Activated T-cell treated with anti-CD3 and anti-CD28 coated beads, Interleukin-2, amount 50 U/mL, for 24 hours (primary cell): ENCODE results near the gene GMCL1.

Source experiments
- DNase-seq: peaks from one replicate; pipeline ENCODE4 v3.0.0-alpha.2; 2020
- H3K27ac Mint-ChIP-seq: 2 replicates; pipeline ENCODE4 v1.8.0; 2020; ENCODE audit warnings: mild to moderate bottlenecking, mixed read lengths
- H3K27me3 Mint-ChIP-seq: 2 replicates; pipeline ENCODE4 v1.8.0; 2020; ENCODE audit warnings: mixed read lengths
- H3K36me3 Mint-ChIP-seq: 2 replicates; pipeline ENCODE4 v1.8.0; 2020; ENCODE audit warnings: low read depth, mixed read lengths
- H3K4me1 Mint-ChIP-seq: 2 replicates; pipeline ENCODE4 v1.8.0; 2020; ENCODE audit warnings: low read depth, mixed read lengths
- H3K4me3 Mint-ChIP-seq: 2 replicates; pipeline ENCODE4 v1.8.0; 2020; ENCODE audit warnings: mild to moderate bottlenecking, moderate library complexity, mixed read lengths
- H3K9me3 Mint-ChIP-seq: 2 replicates; pipeline ENCODE4 v1.8.0; 2020; ENCODE audit warnings: mixed read lengths

Gene GMCL1, protein sequence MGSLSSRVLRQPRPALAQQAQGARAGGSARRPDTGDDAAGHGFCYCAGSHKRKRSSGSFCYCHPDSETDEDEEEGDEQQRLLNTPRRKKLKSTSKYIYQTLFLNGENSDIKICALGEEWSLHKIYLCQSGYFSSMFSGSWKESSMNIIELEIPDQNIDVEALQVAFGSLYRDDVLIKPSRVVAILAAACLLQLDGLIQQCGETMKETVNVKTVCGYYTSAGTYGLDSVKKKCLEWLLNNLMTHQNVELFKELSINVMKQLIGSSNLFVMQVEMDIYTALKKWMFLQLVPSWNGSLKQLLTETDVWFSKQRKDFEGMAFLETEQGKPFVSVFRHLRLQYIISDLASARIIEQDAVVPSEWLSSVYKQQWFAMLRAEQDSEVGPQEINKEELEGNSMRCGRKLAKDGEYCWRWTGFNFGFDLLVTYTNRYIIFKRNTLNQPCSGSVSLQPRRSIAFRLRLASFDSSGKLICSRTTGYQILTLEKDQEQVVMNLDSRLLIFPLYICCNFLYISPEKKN

DNA sequence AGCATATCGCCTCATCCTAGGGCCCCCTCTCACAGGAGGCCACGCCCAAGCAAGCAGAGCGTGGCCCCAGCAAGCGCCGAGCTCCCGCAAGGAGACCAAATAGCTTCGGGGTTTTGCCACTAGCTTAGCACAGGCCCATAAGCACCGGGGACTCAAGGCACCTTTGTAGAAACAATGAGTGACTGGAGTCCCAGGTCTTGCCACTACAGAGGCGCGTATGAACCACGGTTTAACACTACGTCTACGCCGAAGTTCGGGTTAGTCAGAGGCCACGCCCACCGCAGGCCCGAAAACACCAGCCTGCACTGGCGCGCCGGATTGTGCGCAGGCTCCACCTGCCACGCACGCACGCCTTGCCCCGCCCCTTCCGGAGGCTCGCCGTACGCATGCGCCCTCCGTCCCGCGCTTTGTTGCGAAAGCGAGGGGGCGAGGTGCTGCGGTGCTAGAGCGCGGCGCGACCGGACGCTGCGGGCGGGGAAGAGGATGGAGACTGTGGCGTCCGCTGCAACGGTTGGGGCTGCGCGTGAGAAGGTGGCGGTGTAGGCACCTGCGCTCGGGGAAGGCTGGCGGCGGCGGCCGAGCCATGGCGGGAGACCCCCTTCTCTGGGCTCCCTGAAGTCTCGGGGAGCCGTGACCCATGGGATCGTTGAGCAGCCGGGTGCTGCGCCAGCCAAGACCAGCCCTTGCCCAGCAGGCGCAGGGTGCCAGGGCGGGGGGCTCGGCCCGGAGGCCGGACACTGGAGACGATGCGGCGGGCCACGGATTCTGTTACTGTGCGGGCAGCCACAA lies at the start of gene GMCL1:
Gene GMCL1 (plus strand): TSS at position 405 of the 789 bp plus-strand sequence. CDS start 233 bp downstream, at position 638.
- Mint-ChIP-seq H3K9me3 (no peaks in the 10 kb centered on the region), H3K4me3 (peak within 1 kb of the TSS; percentile 86), H3K36me3 (peaks cover 41% of the 10 kb centered on the region), H3K4me1 (peaks cover 57% of the 10 kb centered on the region), H3K27me3 (no peaks in the 10 kb centered on the region), H3K27ac (peak within 1 kb of the TSS; percentile 96)
- DNase-seq = peak; percentile 99

DNA sequence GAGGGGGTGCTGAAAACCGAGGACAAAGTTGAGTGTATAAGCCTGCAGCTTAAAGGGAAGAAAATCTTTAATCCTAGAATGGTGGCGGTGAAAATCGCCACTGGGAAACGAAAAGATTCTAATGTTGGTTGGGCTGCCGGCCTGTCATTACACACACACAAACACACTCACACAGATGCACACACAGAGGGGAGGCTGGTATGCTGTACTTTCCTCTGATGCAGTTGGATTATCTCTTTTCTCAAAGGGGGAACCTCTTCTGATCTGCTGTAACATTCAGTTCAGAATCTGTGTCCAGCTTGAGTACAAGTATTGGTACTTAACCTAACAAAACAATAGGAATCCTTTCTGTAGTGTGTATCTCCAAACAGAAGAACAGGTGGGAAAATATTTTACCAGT lies 48.5 kb upstream of the GMCL1 start:
- no peak overlapping the region for H3K27ac Mint-ChIP-seq

DNA sequence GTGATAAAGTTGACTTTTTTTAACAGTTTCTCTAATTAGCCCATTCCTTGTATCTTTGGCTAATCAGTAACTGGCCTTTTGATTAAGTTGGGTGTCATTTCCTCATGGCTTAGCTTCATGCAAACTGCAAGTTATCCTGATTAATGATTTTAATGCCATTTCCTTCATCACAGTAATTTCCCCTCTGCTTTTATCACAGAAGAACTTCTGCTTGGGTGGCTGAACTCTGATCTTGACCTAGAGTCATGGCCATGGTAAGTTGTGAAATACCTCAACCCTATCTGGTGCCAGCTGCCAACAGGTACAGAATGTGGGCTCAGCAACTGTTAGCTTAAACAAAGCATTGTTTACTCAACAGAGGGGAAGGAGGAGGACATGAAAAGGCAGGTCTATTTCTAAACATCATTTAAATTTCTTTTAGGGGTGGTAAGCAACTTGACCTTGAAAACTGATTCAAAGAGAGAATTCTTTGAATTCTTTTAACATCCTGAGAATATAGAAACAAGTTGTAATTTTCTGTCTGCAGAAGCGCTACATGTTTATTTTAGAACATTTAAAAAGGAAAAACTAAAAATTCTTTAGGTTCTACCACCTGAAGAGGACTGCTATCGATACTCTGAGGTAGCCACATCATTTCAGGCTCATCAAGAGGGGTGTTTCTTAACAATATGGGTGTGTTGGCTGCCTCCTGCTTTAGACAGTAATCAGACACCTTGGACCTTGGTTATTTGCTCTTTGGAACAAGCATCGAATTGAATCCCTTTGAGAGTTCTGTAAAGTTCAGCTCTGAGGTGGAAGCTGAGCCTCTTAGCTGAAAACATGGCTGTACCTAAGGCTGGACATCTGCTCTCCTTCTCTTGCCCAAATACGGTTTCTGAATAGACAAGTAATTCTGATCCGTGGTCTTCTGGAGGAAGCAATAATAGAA lies 47.9 kb upstream of the GMCL1 start:
- Mint-ChIP-seq H3K9me3 (no peaks in the 10 kb centered on the region), H3K4me3 (no peak overlapping the region), H3K36me3 (no peaks in the 10 kb centered on the region), H3K4me1 (peaks cover 9% of the 10 kb centered on the region), H3K27me3 (no peaks in the 10 kb centered on the region), H3K27ac (no peak overlapping the region)
- DNase-seq = no peak

More for the DNA sequence above, 48.5 kb upstream of the GMCL1 start:
- Mint-ChIP-seq H3K27me3 (no peaks in the 10 kb centered on the region), H3K36me3 (no peaks in the 10 kb centered on the region), H3K9me3 (no peaks in the 10 kb centered on the region), H3K4me1 (peaks cover 14% of the 10 kb centered on the region), H3K4me3 (no peak overlapping the region)
- DNase-seq = no peak

DNA sequence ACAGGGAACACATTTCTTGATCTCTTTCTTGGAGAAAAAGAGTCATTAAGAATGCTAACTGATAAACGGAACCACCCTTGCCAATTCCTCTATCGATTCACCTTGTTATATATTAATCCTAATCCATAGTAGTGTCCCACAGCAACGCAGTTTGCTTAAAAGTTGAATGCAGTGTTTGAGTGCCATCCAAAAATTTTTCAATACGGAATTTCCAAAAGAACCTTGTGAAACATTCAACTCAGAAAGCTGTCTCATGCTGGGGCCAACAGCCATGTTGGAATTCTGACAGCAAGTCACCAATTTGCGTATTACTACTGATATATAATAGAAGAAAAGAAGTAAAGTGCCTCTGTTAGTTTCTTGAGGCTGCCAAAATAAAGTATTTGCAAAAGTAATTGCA lies 45.2 kb upstream of the GMCL1 start:
- Mint-ChIP-seq H3K27me3 (no peaks in the 10 kb centered on the region), H3K4me1 (peaks cover 9% of the 10 kb centered on the region), H3K9me3 (no peaks in the 10 kb centered on the region), H3K27ac (no peak overlapping the region), H3K36me3 (no peaks in the 10 kb centered on the region), H3K4me3 (no peak overlapping the region)
- no peak for DNase-seq

DNA sequence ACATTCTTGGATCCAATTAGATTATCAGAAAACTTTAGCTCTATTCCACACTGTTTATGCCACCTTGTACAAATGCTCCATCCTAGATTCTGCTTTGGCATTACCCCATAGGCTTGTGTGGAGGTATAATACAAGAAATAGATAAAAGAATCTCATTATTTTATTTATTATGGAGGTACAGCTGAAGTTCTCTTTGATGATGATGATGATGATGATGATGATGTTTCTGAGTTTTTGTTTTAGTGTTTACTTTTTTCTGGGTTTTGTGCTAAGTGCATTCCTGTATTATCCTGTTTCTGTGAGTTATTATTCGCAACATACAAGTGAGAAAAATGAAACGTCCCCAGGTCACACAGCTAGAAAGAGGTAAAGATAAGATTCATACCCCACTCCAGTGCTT lies 44.1 kb upstream of the GMCL1 start:
- H3K27ac Mint-ChIP-seq = no peak overlapping the region
- H3K9me3 Mint-ChIP-seq = no peaks in the 10 kb centered on the region
- no peak for DNase-seq
- H3K27me3 Mint-ChIP-seq = no peaks in the 10 kb centered on the region
- H3K36me3 Mint-ChIP-seq = no peaks in the 10 kb centered on the region
- H3K4me1 Mint-ChIP-seq = peaks cover 13% of the 10 kb centered on the region
- no peak overlapping the region for H3K4me3 Mint-ChIP-seq

- Mint-ChIP-seq H3K36me3 (no peaks in the 10 kb centered on the region), H3K9me3 (no peaks in the 10 kb centered on the region), H3K4me3 (no peak overlapping the region), H3K27ac (no peak overlapping the region), H3K27me3 (no peaks in the 10 kb centered on the region), H3K4me1 (peaks cover 17% of the 10 kb centered on the region)
- DNase-seq = no peak
Observed at GRCh38 chr2:69786052-69786560, 43.4 kb upstream of the GMCL1 start.

DNA sequence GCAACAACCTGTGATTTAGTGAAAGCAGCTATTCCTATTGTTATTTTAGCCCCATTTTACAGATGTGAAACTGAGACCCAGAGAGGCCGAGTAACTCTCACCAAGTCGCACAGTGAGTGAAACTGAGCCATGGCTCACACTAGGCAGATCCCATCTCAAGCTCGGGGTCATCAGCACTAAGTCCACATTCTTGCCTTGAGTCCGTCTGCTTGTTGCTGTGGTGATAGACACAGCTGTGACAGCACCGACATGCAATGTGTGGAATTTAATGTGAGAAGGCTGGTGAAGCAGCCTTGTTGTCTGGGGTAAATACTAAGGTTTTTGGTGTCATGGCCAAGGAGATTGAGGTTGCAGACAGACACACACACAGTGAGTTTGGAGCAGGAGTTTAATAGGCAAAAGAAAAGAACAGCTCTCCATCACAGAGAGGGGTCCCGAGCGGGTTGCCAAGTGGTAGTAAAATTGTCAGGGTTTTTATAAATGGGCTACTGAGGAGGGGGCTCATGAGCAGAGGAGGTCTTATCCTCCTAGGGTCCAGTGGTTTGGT lies 40.2 kb upstream of the GMCL1 start:
- DNase-seq = no peak
- H3K36me3 Mint-ChIP-seq = no peaks in the 10 kb centered on the region
- peak overlapping the region; percentile 41 for H3K27ac Mint-ChIP-seq

GRCh38 chr2:69789772-69790600 lies 39.5 kb upstream of the GMCL1 start:
- peak overlapping the region; percentile 41 for H3K4me3 Mint-ChIP-seq
- no peaks in the 10 kb centered on the region for H3K27me3 Mint-ChIP-seq
- H3K36me3 Mint-ChIP-seq = no peaks in the 10 kb centered on the region
- DNase-seq = no peak
- peak overlapping the region; percentile 51 for H3K27ac Mint-ChIP-seq
- H3K9me3 Mint-ChIP-seq = no peaks in the 10 kb centered on the region
- peaks cover 17% of the 10 kb centered on the region for H3K4me1 Mint-ChIP-seq

More for the DNA sequence above, 40.2 kb upstream of the GMCL1 start:
- Mint-ChIP-seq H3K27me3 (no peaks in the 10 kb centered on the region), H3K4me1 (peaks cover 17% of the 10 kb centered on the region), H3K4me3 (no peak overlapping the region), H3K9me3 (no peaks in the 10 kb centered on the region)

DNA sequence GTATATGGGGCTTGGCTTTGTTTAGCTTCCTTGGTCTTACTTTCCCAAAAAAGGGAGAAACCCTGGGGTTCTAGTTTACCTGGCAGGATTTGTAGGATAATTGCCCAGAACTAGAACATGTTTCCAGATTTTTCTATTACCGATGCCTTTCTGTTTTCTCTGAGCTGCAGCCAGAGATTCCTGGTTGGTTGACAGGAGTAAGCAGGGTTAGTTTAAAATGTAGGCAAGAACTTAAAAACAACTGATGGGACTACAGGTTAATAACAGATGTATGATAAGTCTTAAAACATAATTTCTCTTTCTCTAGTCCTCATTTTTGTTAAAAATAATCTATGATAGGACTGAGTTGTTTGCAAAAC lies 38.9 kb upstream of the GMCL1 start:
- DNase-seq = no peak
- Mint-ChIP-seq H3K36me3 (no peaks in the 10 kb centered on the region), H3K27me3 (no peaks in the 10 kb centered on the region), H3K9me3 (no peaks in the 10 kb centered on the region), H3K4me3 (no peak overlapping the region), H3K4me1 (peaks cover 17% of the 10 kb centered on the region), H3K27ac (no peak overlapping the region)

DNA sequence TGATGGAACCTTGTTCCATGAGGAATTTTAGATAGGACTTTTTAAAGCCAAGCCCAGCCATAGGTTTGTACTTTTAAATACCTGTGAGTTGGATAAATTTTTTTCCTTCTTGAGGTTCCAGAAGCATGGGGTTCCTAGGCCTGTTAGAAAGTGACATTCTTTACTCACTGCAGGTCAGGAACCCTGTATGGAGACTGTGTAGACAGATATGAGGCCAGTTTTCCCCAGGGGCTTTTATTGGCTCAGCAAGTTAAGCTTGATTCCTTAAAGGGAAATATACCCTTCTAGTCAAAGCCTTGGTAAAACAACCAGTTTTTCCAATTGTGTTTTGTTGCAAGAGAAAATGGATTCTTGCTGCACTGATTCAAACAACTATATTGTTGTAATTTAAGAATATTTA lies 38.4 kb upstream of the GMCL1 start:
- H3K27ac Mint-ChIP-seq = no peak overlapping the region

GRCh38 chr2:69796174-69796573 lies 33.3 kb upstream of the GMCL1 start:
- H3K27me3 Mint-ChIP-seq = no peaks in the 10 kb centered on the region
- H3K9me3 Mint-ChIP-seq = no peaks in the 10 kb centered on the region
- H3K4me1 Mint-ChIP-seq = peaks cover 10% of the 10 kb centered on the region
- no peak overlapping the region for H3K27ac Mint-ChIP-seq
- no peak overlapping the region for H3K4me3 Mint-ChIP-seq
- H3K36me3 Mint-ChIP-seq = no peaks in the 10 kb centered on the region
- no peak for DNase-seq

More for the DNA sequence above, 38.4 kb upstream of the GMCL1 start:
- no peaks in the 10 kb centered on the region for H3K27me3 Mint-ChIP-seq
- H3K4me3 Mint-ChIP-seq = no peak overlapping the region
- H3K4me1 Mint-ChIP-seq = peaks cover 17% of the 10 kb centered on the region
- no peaks in the 10 kb centered on the region for H3K36me3 Mint-ChIP-seq
- no peak for DNase-seq
- H3K9me3 Mint-ChIP-seq = no peaks in the 10 kb centered on the region

DNA sequence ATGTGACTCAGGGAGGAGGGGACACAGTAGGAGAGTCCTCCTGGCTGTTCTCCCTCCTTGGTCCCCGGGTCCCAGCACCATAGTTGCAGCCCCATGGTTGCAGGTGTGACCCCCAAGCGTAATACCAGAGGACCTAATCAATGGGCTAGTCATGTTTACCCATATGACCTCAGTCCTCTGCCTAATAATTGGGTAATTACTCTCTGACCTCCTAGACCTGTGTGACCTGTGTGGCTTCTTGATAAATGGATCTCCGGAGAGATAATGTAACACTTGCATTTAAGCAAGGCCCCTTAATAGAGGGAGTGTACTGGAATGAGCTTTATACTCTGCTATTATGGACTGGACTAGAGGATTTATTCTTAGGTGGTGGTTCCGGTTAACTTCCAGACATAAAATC lies 32.2 kb upstream of the GMCL1 start:
- H3K4me1 Mint-ChIP-seq = peaks cover 10% of the 10 kb centered on the region
- H3K4me3 Mint-ChIP-seq = no peak overlapping the region
- no peaks in the 10 kb centered on the region for H3K36me3 Mint-ChIP-seq
- no peaks in the 10 kb centered on the region for H3K27me3 Mint-ChIP-seq
- no peak overlapping the region for H3K27ac Mint-ChIP-seq
- DNase-seq = no peak
- H3K9me3 Mint-ChIP-seq = no peaks in the 10 kb centered on the region

- Mint-ChIP-seq H3K4me3 (no peak overlapping the region), H3K4me1 (peaks cover 10% of the 10 kb centered on the region), H3K36me3 (no peaks in the 10 kb centered on the region), H3K9me3 (no peaks in the 10 kb centered on the region), H3K27me3 (no peaks in the 10 kb centered on the region), H3K27ac (no peak overlapping the region)
- no peak for DNase-seq
Observed at GRCh38 chr2:69797836-69798289, 31.6 kb upstream of the GMCL1 start.
